Effector memory CD8-positive, alpha-beta T cell (primary cell): Measurements from ENCODE around the gene SHH.
A peak's percentile ranks its signal among the peaks of the same experiment; 100 is the strongest.

Experiments used
- ATAC-seq: fragments of 150-1000 bp; cut with Tn5 transposase; replicated peaks from 2 replicates; pipeline ENCODE4 v1.10.0; 2021; ENCODE audit warnings: mild to moderate bottlenecking, moderate library complexity
- DNase-seq, 3 experiments: peaks; one replicate each; pipeline ENCODE4 v3.0.0; 2021
- H3K27ac Mint-ChIP-seq, 2 donors: one replicate each; pipeline ENCODE4 v1.8.0; 2022; ENCODE audit warnings: mild to moderate bottlenecking in 2 of 2, mixed read lengths in 2 of 2, moderate library complexity in 2 of 2
- H3K27me3 Mint-ChIP-seq, 2 donors: one replicate each; pipeline ENCODE4 v1.8.0; 2022; ENCODE audit warnings: mixed read lengths in 2 of 2
- H3K36me3 Mint-ChIP-seq: one replicate; pipeline ENCODE4 v1.8.0; 2022; ENCODE audit warnings: mild to moderate bottlenecking, moderate library complexity, mixed read lengths; ENCODE audit not compliant: insufficient read depth
- H3K4me1 Mint-ChIP-seq, 2 donors: one replicate each; pipeline ENCODE4 v1.8.0; 2022; ENCODE audit warnings: low read depth in 2 of 2, mixed read lengths in 2 of 2
- H3K4me3 Mint-ChIP-seq, 2 donors: one replicate each; pipeline ENCODE4 v1.8.0; 2022; ENCODE audit warnings: mild to moderate bottlenecking in 2 of 2, mixed read lengths in 2 of 2, moderate library complexity in 2 of 2
- H3K9me3 Mint-ChIP-seq, 2 donors: one replicate each; pipeline ENCODE4 v1.8.0; 2022; ENCODE audit warnings: mixed read lengths in 2 of 2
- total RNA-seq, 9 experiments: gene quantifications; one replicate each; lab custom pipeline; 2026; lab: John Stamatoyannopoulos, UW

SHH gene
- total RNA-seq: 0 to 0.18 (median 0) reads per million in 9 experiments

GRCh38 chr7:155811895-155812761 lies at the start of gene SHH:
Gene SHH, minus strand, starts transcription at chr7:155812463. Its CDS starts 341 bp downstream, at chr7:155812122.
- Mint-ChIP-seq H3K9me3 (no peaks in the 10 kb centered on the region), H3K4me3 (peak within 1 kb of the TSS in 1 of 2 donors; percentile 62), H3K27ac (peak within 1 kb of the TSS in 1 of 2 donors; percentile 21), H3K4me1 (peaks cover 11 to 18% of the 10 kb centered on the region in 2 donors), H3K36me3 (peaks cover 5% of the 10 kb centered on the region), H3K27me3 (peaks cover 59 to 91% of the 10 kb centered on the region in 2 donors)
- DNase-seq (no peak), ATAC-seq (no peak)

- peaks cover 17 to 32% of the 10 kb centered on the region in 2 donors for H3K27me3 Mint-ChIP-seq
- DNase-seq (no peak), ATAC-seq (no peak)
- H3K27ac Mint-ChIP-seq: no peak overlapping the region
- H3K9me3 Mint-ChIP-seq: no peaks in the 10 kb centered on the region
- H3K36me3 Mint-ChIP-seq: no peaks in the 10 kb centered on the region
- no peak overlapping the region for H3K4me3 Mint-ChIP-seq
- H3K4me1 Mint-ChIP-seq: no peaks in the 10 kb centered on the region
Measured at GRCh38 chr7:155861480-155861868, 49.2 kb upstream of the SHH start.

GRCh38 chr7:155860840-155861479 lies 48.7 kb upstream of the SHH start:
- DNase-seq: no peak
- Mint-ChIP-seq H3K27ac (no peak overlapping the region), H3K4me3 (no peak overlapping the region), H3K36me3 (no peaks in the 10 kb centered on the region), H3K9me3 (no peaks in the 10 kb centered on the region), H3K4me1 (no peaks in the 10 kb centered on the region), H3K27me3 (peaks cover 13 to 27% of the 10 kb centered on the region in 2 donors)
- no peak for ATAC-seq

GRCh38 chr7:155860461-155860839 lies 48.2 kb upstream of the SHH start:
- H3K9me3 Mint-ChIP-seq: no peaks in the 10 kb centered on the region
- no peak for DNase-seq
- no peaks in the 10 kb centered on the region for H3K4me1 Mint-ChIP-seq

GRCh38 chr7:155858521-155859061 lies 46.3 kb upstream of the SHH start:
- ATAC-seq: no peak
- H3K36me3 Mint-ChIP-seq: no peaks in the 10 kb centered on the region
- no peaks in the 10 kb centered on the region for H3K9me3 Mint-ChIP-seq
- H3K4me1 Mint-ChIP-seq: no peaks in the 10 kb centered on the region
- DNase-seq: no peak
- no peak overlapping the region for H3K4me3 Mint-ChIP-seq
- H3K27me3 Mint-ChIP-seq: peaks cover 0 to 3% of the 10 kb centered on the region in 2 donors
- H3K27ac Mint-ChIP-seq: no peak overlapping the region

More at GRCh38 chr7:155860461-155860839, 48.2 kb upstream of the SHH start:
- Mint-ChIP-seq H3K27ac (no peak overlapping the region), H3K27me3 (peaks cover 8 to 22% of the 10 kb centered on the region in 2 donors), H3K4me3 (no peak overlapping the region), H3K36me3 (no peaks in the 10 kb centered on the region)
- no peak for ATAC-seq

GRCh38 chr7:155857141-155857540 lies 44.9 kb upstream of the SHH start:
- Mint-ChIP-seq H3K27ac (no peak overlapping the region), H3K4me1 (no peaks in the 10 kb centered on the region), H3K4me3 (no peak overlapping the region), H3K36me3 (no peaks in the 10 kb centered on the region), H3K27me3 (peaks cover 10 to 12% of the 10 kb centered on the region in 2 donors), H3K9me3 (no peaks in the 10 kb centered on the region)
- DNase-seq: no peak
- ATAC-seq: no peak

- H3K4me3 Mint-ChIP-seq: no peak overlapping the region
Measured at GRCh38 chr7:155856656-155857055, 44.4 kb upstream of the SHH start.

GRCh38 chr7:155852426-155853301 lies 40.4 kb upstream of the SHH start:
- no peak overlapping the region for H3K4me3 Mint-ChIP-seq
- H3K27me3 Mint-ChIP-seq: peaks cover 23 to 46% of the 10 kb centered on the region in 2 donors
- H3K9me3 Mint-ChIP-seq: no peaks in the 10 kb centered on the region
- no peaks in the 10 kb centered on the region for H3K36me3 Mint-ChIP-seq
- DNase-seq (no peak), ATAC-seq (no peak)
- no peaks in the 10 kb centered on the region for H3K4me1 Mint-ChIP-seq
- no peak overlapping the region for H3K27ac Mint-ChIP-seq

More at GRCh38 chr7:155856656-155857055, 44.4 kb upstream of the SHH start:
- H3K27ac Mint-ChIP-seq: no peak overlapping the region
- peaks cover 13 to 15% of the 10 kb centered on the region in 2 donors for H3K27me3 Mint-ChIP-seq
- ATAC-seq (no peak), DNase-seq (no peak)
- H3K9me3 Mint-ChIP-seq: no peaks in the 10 kb centered on the region
- H3K4me1 Mint-ChIP-seq: no peaks in the 10 kb centered on the region
- no peaks in the 10 kb centered on the region for H3K36me3 Mint-ChIP-seq

- Mint-ChIP-seq H3K4me3 (no peak overlapping the region), H3K36me3 (no peaks in the 10 kb centered on the region), H3K27ac (no peak overlapping the region), H3K27me3 (peaks cover 23 to 46% of the 10 kb centered on the region in 2 donors), H3K4me1 (no peaks in the 10 kb centered on the region), H3K9me3 (no peaks in the 10 kb centered on the region)
- no peak for ATAC-seq
- no peak for DNase-seq
Measured at GRCh38 chr7:155851892-155852291, 39.6 kb upstream of the SHH start.

- H3K4me1 Mint-ChIP-seq: no peaks in the 10 kb centered on the region
- no peak for ATAC-seq
- no peak for DNase-seq
- H3K36me3 Mint-ChIP-seq: no peaks in the 10 kb centered on the region
- no peaks in the 10 kb centered on the region for H3K9me3 Mint-ChIP-seq
- no peak overlapping the region for H3K27ac Mint-ChIP-seq
- no peak overlapping the region for H3K4me3 Mint-ChIP-seq
- peaks cover 23 to 46% of the 10 kb centered on the region in 2 donors for H3K27me3 Mint-ChIP-seq
Measured at GRCh38 chr7:155850766-155851678, 38.8 kb upstream of the SHH start.

- Mint-ChIP-seq H3K4me3 (no peak overlapping the region), H3K36me3 (no peaks in the 10 kb centered on the region), H3K27ac (no peak overlapping the region), H3K4me1 (no peaks in the 10 kb centered on the region), H3K27me3 (peaks cover 23 to 46% of the 10 kb centered on the region in 2 donors), H3K9me3 (no peaks in the 10 kb centered on the region)
- ATAC-seq (no peak), DNase-seq (no peak)
Measured at GRCh38 chr7:155850001-155850436, 37.8 kb upstream of the SHH start.
